HUDEP-2 (cell line): ENCODE results near the gene MRPL1.
A peak's percentile ranks its signal among the peaks of the same experiment; 100 is the strongest.

Experiments used
- DNase-seq, 76 experiments: peaks; one replicate each; lab custom pipeline; 2025; ENCODE audit not compliant: unreplicated experiment in 76 of 76; lab: John Stamatoyannopoulos, UW

MRPL1 gene

DNA sequence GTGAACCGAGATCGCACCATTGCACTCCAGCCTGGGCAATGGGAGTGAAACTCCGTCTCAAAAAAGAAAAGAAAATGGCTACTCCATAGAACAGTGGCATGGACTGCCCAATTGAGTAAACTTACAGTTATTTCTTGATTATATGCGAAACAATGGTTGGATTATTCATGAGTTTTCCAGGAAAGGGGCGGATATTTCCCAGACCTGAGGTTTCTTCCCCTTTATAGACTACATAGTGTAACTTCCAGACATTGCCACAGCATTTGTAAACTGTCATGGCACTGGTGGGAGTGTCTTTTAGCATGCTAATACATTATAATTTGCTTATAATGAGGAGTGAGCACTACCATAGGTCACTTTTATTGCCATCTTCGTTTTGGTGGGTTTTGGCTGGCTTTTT lies 14.1 kb upstream of the MRPL1 start:
- no peak for DNase-seq

GRCh38 chr4:77849278-77849965 lies 13.2 kb upstream of the MRPL1 start:
- DNase-seq, result no peak

- DNase-seq, result no peak
These were observed 9.6 kb upstream of the MRPL1 start for GRCh38 chr4:77852892-77853495.

GRCh38 chr4:77854431-77855111 lies 8.1 kb upstream of the MRPL1 start:
- DNase-seq, result no peak

DNA sequence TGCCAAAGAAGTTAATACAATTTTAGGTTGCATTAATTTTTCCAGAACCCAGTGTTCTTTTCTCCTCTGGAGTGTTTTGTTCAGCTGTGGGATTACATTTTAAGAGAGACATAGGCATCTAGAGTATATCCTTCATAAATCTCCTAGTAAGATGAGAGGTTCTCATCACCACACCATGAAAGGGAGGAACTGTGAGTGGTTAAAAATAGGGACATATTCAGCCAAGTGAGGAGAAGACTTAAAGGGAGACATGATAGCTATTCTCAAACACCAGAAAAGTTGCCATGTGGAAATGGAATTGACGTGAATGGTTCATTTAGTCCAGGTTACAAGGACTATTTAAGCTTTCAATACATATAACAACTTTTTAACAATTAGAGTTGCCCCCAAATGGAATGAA lies 6.5 kb upstream of the MRPL1 start:
- DNase-seq, result no peak

DNA sequence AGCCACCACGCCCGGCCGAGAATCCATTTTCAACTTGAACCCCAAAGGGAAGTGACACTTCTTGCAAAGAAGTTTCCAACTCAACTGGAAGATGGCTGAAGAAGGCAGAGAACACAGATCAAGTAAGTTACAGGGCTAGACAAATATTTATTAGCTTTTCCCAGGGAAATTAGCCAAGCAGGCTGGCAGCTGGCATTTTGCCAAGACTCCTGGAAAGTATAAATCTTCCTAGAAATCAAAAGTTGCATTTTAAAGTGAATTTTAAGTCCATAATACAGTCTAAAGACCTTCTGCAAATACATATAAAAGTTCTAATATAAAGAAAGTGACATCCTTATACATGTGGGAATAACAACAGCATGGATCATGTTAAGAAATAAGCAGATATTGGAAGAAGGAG lies 3.4 kb upstream of the MRPL1 start:
- DNase-seq, result no peak

- DNase-seq, result peak in 1 of 76 experiments; percentile 1
These were observed 1.1 kb upstream of the MRPL1 start for GRCh38 chr4:77861495-77861894.

GRCh38 chr4:77863341-77863740 lies 711 bp downstream of the MRPL1 start:
- peak in 7 of 76 experiments; percentile 2 to 36 (median 5) for DNase-seq

- no peak for DNase-seq
These were observed 2.6 kb downstream of the MRPL1 start for GRCh38 chr4:77865259-77865658.

GRCh38 chr4:77872723-77873445 lies 10.3 kb downstream of the MRPL1 start:
- DNase-seq, result no peak

- no peak for DNase-seq
These were observed 14.5 kb downstream of the MRPL1 start for GRCh38 chr4:77877167-77877566.

GRCh38 chr4:77877771-77878565 lies 15.3 kb downstream of the MRPL1 start:
- no peak for DNase-seq

- no peak for DNase-seq
These were observed 18.2 kb downstream of the MRPL1 start for GRCh38 chr4:77880784-77881183.

GRCh38 chr4:77881460-77882295 lies 19.0 kb downstream of the MRPL1 start:
- no peak for DNase-seq

- no peak for DNase-seq
These were observed 30.8 kb downstream of the MRPL1 start for GRCh38 chr4:77893451-77893850.

DNA sequence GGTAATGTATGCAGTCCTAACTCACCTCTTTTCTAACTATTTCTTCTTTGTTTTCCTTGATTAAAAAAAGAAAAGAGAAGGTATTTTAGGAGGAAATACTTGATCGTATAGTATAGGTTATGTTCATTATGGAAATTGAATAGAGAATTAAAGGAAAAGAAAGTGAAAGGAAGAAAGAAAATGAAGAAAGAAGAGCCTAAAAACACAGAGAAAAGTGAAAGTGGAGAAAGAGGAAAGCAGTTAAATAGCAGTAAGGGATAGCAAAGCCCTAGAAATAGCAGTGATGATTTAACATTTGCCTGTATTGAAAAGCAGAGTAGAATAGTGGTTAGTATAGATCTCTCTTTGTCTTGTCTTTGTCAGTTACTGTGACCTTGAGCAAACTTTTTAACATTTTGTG lies 37.0 kb downstream of the MRPL1 start:
- DNase-seq, result no peak

DNA sequence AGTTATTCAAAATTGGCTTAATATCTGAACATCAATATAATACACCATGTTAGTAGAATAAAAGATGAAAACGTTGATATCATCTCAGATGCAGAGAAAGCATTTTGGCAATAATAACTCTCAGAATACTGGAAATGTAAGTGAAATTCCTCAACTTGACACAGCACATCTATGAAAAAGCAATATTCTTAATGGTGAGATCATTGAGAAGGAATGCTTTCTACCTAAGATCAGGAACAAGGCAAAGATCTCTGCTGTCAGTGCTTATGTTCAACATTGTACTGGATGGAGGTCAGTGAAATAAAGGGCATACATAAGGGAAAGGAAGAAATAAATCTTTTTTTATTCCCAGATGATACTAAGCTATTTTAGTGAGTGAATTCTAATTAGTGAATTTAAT lies 40.6 kb downstream of the MRPL1 start:
- no peak for DNase-seq

DNA sequence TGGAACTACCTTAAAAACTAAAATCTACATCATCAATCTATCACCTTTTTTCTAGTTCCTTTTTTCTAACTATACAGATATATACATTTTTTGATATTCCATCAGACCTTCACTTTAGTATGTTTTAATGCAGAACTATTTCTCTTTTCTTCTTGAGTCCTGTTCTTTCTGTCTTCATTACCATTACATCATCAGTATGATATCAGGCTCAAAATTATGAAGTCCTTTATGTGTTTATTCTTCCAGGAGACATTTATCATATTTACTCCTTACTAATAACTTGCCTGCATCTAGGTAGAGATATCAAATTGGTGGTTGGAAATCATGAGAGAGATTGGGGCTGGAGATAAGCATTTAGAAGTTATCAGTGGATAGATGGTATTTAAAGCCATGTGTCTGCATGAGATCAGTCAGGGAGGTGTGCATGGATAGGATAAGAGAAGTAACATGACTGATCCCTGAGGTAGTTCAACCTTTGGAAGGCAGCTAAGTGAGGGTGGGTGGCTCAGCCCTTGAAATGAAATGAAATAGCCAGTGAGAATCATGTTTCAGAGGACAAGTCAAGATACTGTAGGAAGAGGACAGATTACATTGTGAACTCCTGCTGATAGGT lies 43.1 kb downstream of the MRPL1 start:
- DNase-seq, result peak in 51 of 76 experiments; percentile 1 to 78 (median 19)

DNA sequence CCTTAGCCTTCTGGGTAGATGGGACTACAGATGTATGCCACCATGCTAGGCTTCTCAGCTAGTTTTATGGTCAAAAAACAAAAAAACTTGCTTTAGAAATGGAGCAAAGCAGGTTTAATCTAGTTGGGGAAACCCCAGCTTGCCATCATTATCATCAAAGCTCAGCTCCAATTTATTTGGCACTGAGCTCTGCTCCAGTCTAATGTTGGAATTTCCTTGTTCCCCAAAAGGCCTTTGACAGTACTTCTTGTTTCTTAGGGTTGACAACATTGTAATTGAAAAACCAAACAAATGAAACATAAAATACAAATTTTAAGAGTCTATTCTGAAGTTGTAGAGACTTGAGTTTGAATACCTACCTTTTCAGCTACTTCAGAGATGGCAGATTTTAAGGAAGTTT lies 48.0 kb downstream of the MRPL1 start:
- no peak for DNase-seq
